HepG2 (cell line): ENCODE data around the gene POGLUT2. TPM values are rescaled to one million over a fixed set of nuclear protein-coding genes. Genes with fewer than 3 reads are reported as not detected.

Experiments
- ARNT2 ChIP-seq: sonication (generic); formaldehyde crosslinking; IDR thresholded peaks from 2 replicates; pipeline ENCODE4 v1.8.0; 2022; ENCODE audit warnings: mild to moderate bottlenecking, low read depth, missing genetic modification reagents, moderate library complexity
- DR1 ChIP-seq: sonication (generic); formaldehyde crosslinking; IDR thresholded peaks from 2 replicates; pipeline ENCODE4 v1.8.0; 2021; ENCODE audit warnings: mild to moderate bottlenecking, missing genetic modification reagents, inconsistent platforms
- PAX8 ChIP-seq: sonication (generic); formaldehyde crosslinking; IDR thresholded peaks from 2 replicates; pipeline ENCODE4 v1.8.0; 2022; ENCODE audit warnings: mild to moderate bottlenecking, missing genetic modification reagents, borderline replicate concordance
- SKI ChIP-seq: fragments of 450-650 bp; IDR thresholded peaks from one replicate; pipeline ENCODE4 v1.6.1; 2018; ENCODE audit warnings: mild to moderate bottlenecking; ENCODE audit not compliant: partially characterized antibody
- SMAD3 ChIP-seq: sonication (generic); formaldehyde crosslinking; IDR thresholded peaks from 2 replicates; pipeline ENCODE4 v1.4.0; 2020; ENCODE audit warnings: missing genetic modification reagents
- TP53 ChIP-seq: sonication (generic); formaldehyde crosslinking; conservative IDR thresholded peaks from 2 replicates; pipeline ENCODE4 v1.4.0; 2020; ENCODE audit warnings: missing genetic modification reagents
- ZNF234 ChIP-seq: sonication (generic); formaldehyde crosslinking; conservative IDR thresholded peaks from 2 replicates; pipeline ENCODE4 v1.5.1; 2020; ENCODE audit warnings: mild to moderate bottlenecking, missing genetic modification reagents
- ZNF501 ChIP-seq: sonication (generic); formaldehyde crosslinking; IDR thresholded peaks from 2 replicates; pipeline ENCODE4 v1.5.1; 2020; ENCODE audit warnings: mild to moderate bottlenecking, moderate library complexity, missing genetic modification reagents
- ZNF550 ChIP-seq: sonication (generic); formaldehyde crosslinking; IDR thresholded peaks from 2 replicates; pipeline ENCODE4 v1.4.0; 2020; ENCODE audit warnings: mild to moderate bottlenecking, missing genetic modification reagents, borderline replicate concordance
- ZNF616 ChIP-seq: sonication (generic); formaldehyde crosslinking; IDR thresholded peaks from 2 replicates; pipeline ENCODE4 v1.5.0; 2020; ENCODE audit warnings: low read depth, mild to moderate bottlenecking, missing genetic modification reagents
- ZNF737 ChIP-seq: sonication (generic); formaldehyde crosslinking; IDR thresholded peaks from 2 replicates; pipeline ENCODE4 v1.5.0; 2020; ENCODE audit warnings: missing genetic modification reagents, mild to moderate bottlenecking, borderline replicate concordance
- ZNF816 ChIP-seq: sonication (generic); formaldehyde crosslinking; IDR thresholded peaks from 2 replicates; pipeline ENCODE4 v1.8.0; 2022; ENCODE audit warnings: missing genetic modification reagents, mild to moderate bottlenecking, borderline replicate concordance
- ZNF891 ChIP-seq: sonication (generic); formaldehyde crosslinking; IDR thresholded peaks from 2 replicates; pipeline ENCODE4 v1.5.0; 2020; ENCODE audit warnings: mild to moderate bottlenecking, missing genetic modification reagents
- polyA plus RNA-seq, 8 experiments: library from polyadenylated mRNA; depleted of rRNA in 3 of 8; stranded (reverse) in 7 of 8; unstranded in 1 of 8; fragments of >200 nt; fragmentation: Illumina TruSeq in 4 of 8; extraction: Trizol in 4 of 8; gene quantifications; 2 replicates each; pipeline versions ENCODE4 v1.2.1 to v1.2.3, GENCODE V29; 2011 to 2016; ENCODE audit warnings: low read depth in 4 of 8, missing spikeins in 1 of 8, mixed read lengths in 1 of 8; ENCODE audit not compliant: insufficient read depth in 1 of 8
- total RNA-seq, 5 experiments: library from RNA; depleted of rRNA; stranded (reverse); fragments of >200 nt; fragmentation: Illumina TruSeq; extraction: Trizol; gene quantifications; 2 replicates each; pipeline ENCODE4 v1.2.3, GENCODE V29; 2016; ENCODE audit warnings: low read depth in 1 of 5
- TF ChIP-seq, protein P1 (sequence below): IDR thresholded peaks from 2 replicates; pipeline ENCODE4 v1.6.1; 2016; ENCODE audit warnings: missing compliant biosample characterization, missing genetic modification reagents, borderline replicate concordance
- TF ChIP-seq, protein P2 (sequence below): sonication (generic); formaldehyde crosslinking; IDR thresholded peaks from 2 replicates; pipeline ENCODE4 v1.5.0; 2020; ENCODE audit warnings: missing genetic modification reagents, mild to moderate bottlenecking, borderline replicate concordance
- TF ChIP-seq, protein P3 (sequence below): sonication (generic); formaldehyde crosslinking; IDR thresholded peaks from 2 replicates; pipeline ENCODE4 v1.4.0; 2020; ENCODE audit warnings: mild to moderate bottlenecking, missing genetic modification reagents
- TF ChIP-seq, protein P4 (sequence below), 2 experiments: fragments of 450-650 bp in 1 of 2; sonication (generic) in 1 of 2; formaldehyde crosslinking; IDR thresholded peaks; 2 replicates each; pipeline versions ENCODE4 v1.5.0 to v1.8.0; 2020 to 2022; ENCODE audit warnings: mild to moderate bottlenecking in 1 of 2, missing genetic modification reagents in 1 of 2
- TF ChIP-seq, protein P5 (sequence below), 2 experiments: sonication (generic) in 1 of 2; formaldehyde crosslinking in 1 of 2; IDR thresholded peaks; 2 replicates each; pipeline versions ENCODE4 v1.5.1 to v1.6.1; 2011 to 2020; ENCODE audit warnings: borderline replicate concordance in 1 of 2, low read depth in 1 of 2, low read length in 1 of 2, mild to moderate bottlenecking in 1 of 2, missing genetic modification reagents in 1 of 2, moderate library complexity in 1 of 2

Gene POGLUT2
- total and polyA plus RNA-seq, 2 of the 13 experiments (the other 11 are each of a cell fraction or from before 2014, with no cell fraction given): 18.0 to 26.1 TPM

DNA sequence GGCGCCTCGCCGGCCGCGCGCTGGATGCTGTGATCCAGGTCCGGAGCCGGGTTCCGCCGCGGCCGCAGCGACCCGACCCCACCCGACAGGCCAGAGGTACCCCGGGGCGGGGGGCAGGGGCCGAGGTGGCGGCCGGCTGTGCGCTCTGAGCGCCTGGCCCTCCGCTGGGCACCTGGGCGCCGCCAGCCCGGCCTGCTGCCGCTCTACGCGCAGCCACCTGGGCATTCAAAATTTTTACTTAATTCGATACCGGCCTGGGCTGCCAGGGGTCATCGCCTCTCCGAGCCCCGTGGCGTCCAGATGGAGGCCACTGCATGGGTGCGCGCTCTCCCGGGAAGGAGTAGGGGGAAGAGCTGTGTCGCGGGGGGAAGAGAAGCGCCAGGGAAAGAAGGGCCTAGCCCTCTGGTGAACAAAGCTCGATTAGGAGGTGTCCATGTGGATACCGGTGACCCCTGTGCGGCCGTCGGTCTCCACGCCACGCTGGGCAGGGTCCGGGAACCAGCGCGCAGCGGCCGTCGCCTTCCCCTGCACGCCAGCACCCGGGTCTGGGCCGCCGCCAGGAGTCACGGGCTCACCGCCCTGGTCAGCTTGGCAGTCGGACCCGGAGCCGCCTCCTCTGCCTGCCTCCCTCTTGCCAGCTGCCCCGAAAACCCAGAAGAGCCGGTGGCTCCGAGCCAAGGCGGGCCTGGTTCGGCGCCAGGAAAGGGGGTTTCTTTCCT lies 809 bp upstream of the POGLUT2 start (continued):
- TF ChIP-seq PAX8 (CRISPR knock-in tag): 0 out of 2 replicates have a peak, but pooled peaks have one; percentile 32
- TF ChIP-seq, protein P1, sequence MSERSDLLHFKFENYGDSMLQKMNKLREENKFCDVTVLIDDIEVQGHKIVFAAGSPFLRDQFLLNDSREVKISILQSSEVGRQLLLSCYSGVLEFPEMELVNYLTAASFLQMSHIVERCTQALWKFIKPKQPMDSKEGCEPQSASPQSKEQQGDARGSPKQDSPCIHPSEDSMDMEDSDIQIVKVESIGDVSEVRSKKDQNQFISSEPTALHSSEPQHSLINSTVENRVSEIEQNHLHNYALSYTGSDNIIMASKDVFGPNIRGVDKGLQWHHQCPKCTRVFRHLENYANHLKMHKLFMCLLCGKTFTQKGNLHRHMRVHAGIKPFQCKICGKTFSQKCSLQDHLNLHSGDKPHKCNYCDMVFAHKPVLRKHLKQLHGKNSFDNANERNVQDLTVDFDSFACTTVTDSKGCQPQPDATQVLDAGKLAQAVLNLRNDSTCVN: peak; percentile 18; the same call in 1 of the 2 replicates
- peak; percentile 73; the same call in 1 of the 2 replicates for TF ChIP-seq ZNF550 (CRISPR knock-in tag)
- 0 out of 2 replicates have a peak, but pooled peaks have one; percentile 76 for TF ChIP-seq TP53 (CRISPR knock-in tag)
- TF ChIP-seq SKI: peak; percentile 12
- no peak for TF ChIP-seq ARNT2 (CRISPR knock-in tag)
- TF ChIP-seq, protein P2, sequence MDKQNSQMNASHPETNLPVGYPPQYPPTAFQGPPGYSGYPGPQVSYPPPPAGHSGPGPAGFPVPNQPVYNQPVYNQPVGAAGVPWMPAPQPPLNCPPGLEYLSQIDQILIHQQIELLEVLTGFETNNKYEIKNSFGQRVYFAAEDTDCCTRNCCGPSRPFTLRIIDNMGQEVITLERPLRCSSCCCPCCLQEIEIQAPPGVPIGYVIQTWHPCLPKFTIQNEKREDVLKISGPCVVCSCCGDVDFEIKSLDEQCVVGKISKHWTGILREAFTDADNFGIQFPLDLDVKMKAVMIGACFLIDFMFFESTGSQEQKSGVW (CRISPR knock-in tag): 0 out of 2 replicates have a peak, but pooled peaks have one; percentile 31
- TF ChIP-seq, protein P3, sequence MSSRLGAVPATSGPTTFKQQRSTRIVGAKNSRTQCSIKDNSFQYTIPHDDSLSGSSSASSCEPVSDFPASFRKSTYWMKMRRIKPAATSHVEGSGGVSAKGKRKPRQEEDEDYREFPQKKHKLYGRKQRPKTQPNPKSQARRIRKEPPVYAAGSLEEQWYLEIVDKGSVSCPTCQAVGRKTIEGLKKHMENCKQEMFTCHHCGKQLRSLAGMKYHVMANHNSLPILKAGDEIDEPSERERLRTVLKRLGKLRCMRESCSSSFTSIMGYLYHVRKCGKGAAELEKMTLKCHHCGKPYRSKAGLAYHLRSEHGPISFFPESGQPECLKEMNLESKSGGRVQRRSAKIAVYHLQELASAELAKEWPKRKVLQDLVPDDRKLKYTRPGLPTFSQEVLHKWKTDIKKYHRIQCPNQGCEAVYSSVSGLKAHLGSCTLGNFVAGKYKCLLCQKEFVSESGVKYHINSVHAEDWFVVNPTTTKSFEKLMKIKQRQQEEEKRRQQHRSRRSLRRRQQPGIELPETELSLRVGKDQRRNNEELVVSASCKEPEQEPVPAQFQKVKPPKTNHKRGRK (CRISPR knock-in tag): 0 out of 2 replicates have a peak, but pooled peaks have one; percentile 6
- TF ChIP-seq, protein P4, sequence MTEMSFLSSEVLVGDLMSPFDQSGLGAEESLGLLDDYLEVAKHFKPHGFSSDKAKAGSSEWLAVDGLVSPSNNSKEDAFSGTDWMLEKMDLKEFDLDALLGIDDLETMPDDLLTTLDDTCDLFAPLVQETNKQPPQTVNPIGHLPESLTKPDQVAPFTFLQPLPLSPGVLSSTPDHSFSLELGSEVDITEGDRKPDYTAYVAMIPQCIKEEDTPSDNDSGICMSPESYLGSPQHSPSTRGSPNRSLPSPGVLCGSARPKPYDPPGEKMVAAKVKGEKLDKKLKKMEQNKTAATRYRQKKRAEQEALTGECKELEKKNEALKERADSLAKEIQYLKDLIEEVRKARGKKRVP (CRISPR knock-in tag; IDR thresholded peaks at IDR 0.05): no peak
- TF ChIP-seq ZNF737: 0 out of 2 replicates have a peak, but pooled peaks have one; percentile 23
- TF ChIP-seq ZNF234 (CRISPR knock-in tag): 0 out of 2 replicates have a peak, but pooled peaks have one; percentile 9
- TF ChIP-seq SMAD3 (CRISPR knock-in tag): 0 out of 2 replicates have a peak, but pooled peaks have one; percentile 33
- TF ChIP-seq ZNF501: peak; percentile 32; the same call in 1 of the 2 replicates
- TF ChIP-seq ZNF891 (CRISPR knock-in tag): 0 out of 2 replicates have a peak, but pooled peaks have one; percentile 53
- TF ChIP-seq DR1 (CRISPR knock-in tag): 0 out of 2 replicates have a peak, but pooled peaks have one; percentile 10
- 0 out of 2 replicates have a peak, but pooled peaks have one; percentile 35 for TF ChIP-seq ZNF616 (CRISPR knock-in tag)
- TF ChIP-seq ZNF816 (CRISPR knock-in tag): no peak; the same call in 1 of the 2 replicates
- TF ChIP-seq, protein P5, sequence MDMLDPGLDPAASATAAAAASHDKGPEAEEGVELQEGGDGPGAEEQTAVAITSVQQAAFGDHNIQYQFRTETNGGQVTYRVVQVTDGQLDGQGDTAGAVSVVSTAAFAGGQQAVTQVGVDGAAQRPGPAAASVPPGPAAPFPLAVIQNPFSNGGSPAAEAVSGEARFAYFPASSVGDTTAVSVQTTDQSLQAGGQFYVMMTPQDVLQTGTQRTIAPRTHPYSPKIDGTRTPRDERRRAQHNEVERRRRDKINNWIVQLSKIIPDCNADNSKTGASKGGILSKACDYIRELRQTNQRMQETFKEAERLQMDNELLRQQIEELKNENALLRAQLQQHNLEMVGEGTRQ (IDR thresholded peaks at IDR 0.05; ENCODE audit: low read depth, low read length): no peak
- TF ChIP-seq, protein P5 (CRISPR knock-in tag; IDR thresholded peaks at IDR 0.05; ENCODE audit: borderline replicate concordance): no peak
